Activated CD4-positive, alpha-beta T cell treated with anti-CD3 and anti-CD28 coated beads for 36 hours (primary cell): ENCODE data around the gene CYP39A1. TPM values are rescaled to one million over a fixed set of nuclear protein-coding genes. Genes with fewer than 3 reads are reported as not detected.
"Not testable (repeated sequence)": the region's sequence is repeated elsewhere in the genome, so short reads cannot be mapped to it uniquely, and the experiment has no call there.

Experiments used
- ATAC-seq: fragments of 200-7000 bp; cut with Tn5 transposase; one replicate; pipeline ENCODE4 v1.10.0; 2021; ENCODE audit warnings: mild to moderate bottlenecking, moderate library complexity
- CTCF ChIA-PET: fragments of 350-600 bp; sonication (Branson Sonifier 250); formaldehyde crosslinking; loops from one replicate; lab custom pipeline; 2021; ENCODE audit warnings: antibody characterized with exemption; lab: Charles Lee
- POLR2A ChIA-PET: fragments of 350-600 bp; sonication (Branson Sonifier 250); formaldehyde crosslinking; loops from one replicate; lab custom pipeline; 2021; ENCODE audit warnings: antibody characterized with exemption, inconsistent platforms; lab: Charles Lee
- DNase-seq: peaks from one replicate; pipeline ENCODE4 v3.0.0-alpha.2; 2020
- H3K27ac Mint-ChIP-seq: one replicate; pipeline ENCODE4 v1.8.0; 2021; ENCODE audit warnings: mixed read lengths
- H3K27me3 Mint-ChIP-seq: one replicate; pipeline ENCODE4 v1.8.0; 2021; ENCODE audit warnings: mixed read lengths
- H3K36me3 Mint-ChIP-seq: one replicate; pipeline ENCODE4 v1.8.0; 2021; ENCODE audit warnings: low read depth, mixed read lengths
- H3K4me1 Mint-ChIP-seq: one replicate; pipeline ENCODE4 v1.8.0; 2021; ENCODE audit warnings: mixed read lengths
- H3K4me3 Mint-ChIP-seq: one replicate; pipeline ENCODE4 v1.8.0; 2021; ENCODE audit warnings: mild to moderate bottlenecking, moderate library complexity, mixed read lengths
- H3K9me3 Mint-ChIP-seq: one replicate; pipeline ENCODE4 v1.8.0; 2021; ENCODE audit warnings: low read depth, mixed read lengths
- intact Hi-C, 2 experiments: fragments of 100-400 bp; cut with DNase I in 1 of 2; cut with micrococcal nuclease in 1 of 2; formaldehyde crosslinking; loops; one replicate each; pipeline versions ENCODE4 v1.14.2 to v1.15.1; 2022 to 2024; cut with DNase I, micrococcal nuclease
- total RNA-seq, 2 experiments: library from RNA; stranded (reverse); gene quantifications; one replicate each; pipeline ENCODE4 v1.2.3, GENCODE V29; 2021

CYP39A1 gene
- total RNA-seq, 2 experiments from 2014 or later, result not detected

- POLR2A ChIA-PET, result not testable (repeated sequence)
- peaks cover 19% of the 10 kb centered on the region for H3K4me1 Mint-ChIP-seq
Measured at GRCh38 chr6:46648108-46648507, 4.5 kb downstream of the CYP39A1 start.

GRCh38 chr6:46645265-46645664 lies 7.4 kb downstream of the CYP39A1 start:
- Mint-ChIP-seq H3K27me3 (peaks cover 23% of the 10 kb centered on the region), H3K36me3 (no peaks in the 10 kb centered on the region), H3K4me3 (no peak overlapping the region), H3K9me3 (no peaks in the 10 kb centered on the region), H3K27ac (no peak overlapping the region), H3K4me1 (peaks cover 16% of the 10 kb centered on the region)
- ChIA-PET POLR2A (no interaction called here), CTCF (interaction anchor here (0.7 kb wide), 1 partner anchor 10 kb away, joined by 3 read pairs; no protein-coding TSS in a partner anchor)
- ATAC-seq (no peak), DNase-seq (no peak)
- intact Hi-C loops, result no loop called here

More at GRCh38 chr6:46648108-46648507, 4.5 kb downstream of the CYP39A1 start:
- H3K27me3 Mint-ChIP-seq, result peaks cover 27% of the 10 kb centered on the region
- H3K4me3 Mint-ChIP-seq, H3K9me3 Mint-ChIP-seq, CTCF ChIA-PET, intact Hi-C loops, H3K27ac Mint-ChIP-seq, ATAC-seq, DNase-seq, H3K36me3 Mint-ChIP-seq: not testable (repeated sequence)

GRCh38 chr6:46642928-46643751 lies 9.5 kb downstream of the CYP39A1 start:
- no peak overlapping the region for H3K27ac Mint-ChIP-seq
- peaks cover 15% of the 10 kb centered on the region for H3K4me1 Mint-ChIP-seq
- peak; percentile 99 for ATAC-seq
- DNase-seq, result peak; percentile 12
- H3K36me3 Mint-ChIP-seq, result no peaks in the 10 kb centered on the region
- H3K27me3 Mint-ChIP-seq, result peaks cover 25% of the 10 kb centered on the region
- POLR2A ChIA-PET, result no interaction called here
- intact Hi-C loops, result loop anchor here (1.0 to 5.0 kb wide), 5 partner anchors 9 to 716 kb away; partner anchors contain the start of genes CYP39A1 (in 2 of the 2) and SLC25A27 (in 2 of the 2)
- CTCF ChIA-PET, result interaction anchor here (0.9 kb wide), 1 partner anchor 21 kb away, joined by 3 read pairs; no protein-coding TSS in a partner anchor
- no peak overlapping the region for H3K4me3 Mint-ChIP-seq
- no peaks in the 10 kb centered on the region for H3K9me3 Mint-ChIP-seq

GRCh38 chr6:46638650-46639049 lies 14.0 kb downstream of the CYP39A1 start:
- peaks cover 22% of the 10 kb centered on the region for H3K27me3 Mint-ChIP-seq
- H3K27ac Mint-ChIP-seq, result no peak overlapping the region

GRCh38 chr6:46637933-46638332 lies 14.7 kb downstream of the CYP39A1 start:
- H3K4me3 Mint-ChIP-seq, result no peak overlapping the region
- H3K9me3 Mint-ChIP-seq, result no peaks in the 10 kb centered on the region
- intact Hi-C loops, result no loop called here
- POLR2A ChIA-PET, result no interaction called here
- H3K4me1 Mint-ChIP-seq, result peaks cover 4% of the 10 kb centered on the region
- CTCF ChIA-PET, result interaction anchor here (0.6 kb wide), 1 partner anchor 72 kb away, joined by 4 read pairs; no protein-coding TSS in a partner anchor
- no peak for ATAC-seq
- DNase-seq, result no peak
- H3K36me3 Mint-ChIP-seq, result no peaks in the 10 kb centered on the region
- H3K27me3 Mint-ChIP-seq, result peaks cover 20% of the 10 kb centered on the region
- H3K27ac Mint-ChIP-seq, result no peak overlapping the region

More at GRCh38 chr6:46638650-46639049, 14.0 kb downstream of the CYP39A1 start:
- H3K4me3 Mint-ChIP-seq, result no peak overlapping the region
- intact Hi-C loops, result no loop called here
- ATAC-seq (no peak), DNase-seq (no peak)
- no peaks in the 10 kb centered on the region for H3K9me3 Mint-ChIP-seq
- H3K36me3 Mint-ChIP-seq, result no peaks in the 10 kb centered on the region
- ChIA-PET POLR2A (no interaction called here), CTCF (no interaction called here)
- peaks cover 11% of the 10 kb centered on the region for H3K4me1 Mint-ChIP-seq

- intact Hi-C loops, result no loop called here
- Mint-ChIP-seq H3K4me3 (no peak overlapping the region), H3K27me3 (peaks cover 16% of the 10 kb centered on the region), H3K36me3 (no peaks in the 10 kb centered on the region), H3K4me1 (no peaks in the 10 kb centered on the region), H3K27ac (no peak overlapping the region), H3K9me3 (no peaks in the 10 kb centered on the region)
- CTCF ChIA-PET, result no interaction called here
- POLR2A ChIA-PET, result no interaction called here
- DNase-seq (no peak), ATAC-seq (no peak)
Measured at GRCh38 chr6:46637145-46637544, 15.5 kb downstream of the CYP39A1 start.

GRCh38 chr6:46635462-46635861 lies 17.2 kb downstream of the CYP39A1 start:
- peaks cover 21% of the 10 kb centered on the region for H3K27me3 Mint-ChIP-seq
- ATAC-seq (no peak), DNase-seq (no peak)
- POLR2A ChIA-PET, result no interaction called here
- no peaks in the 10 kb centered on the region for H3K36me3 Mint-ChIP-seq
- intact Hi-C loops, result no loop called here
- H3K4me1 Mint-ChIP-seq, result no peaks in the 10 kb centered on the region
- H3K9me3 Mint-ChIP-seq, result no peaks in the 10 kb centered on the region
- H3K27ac Mint-ChIP-seq, result no peak overlapping the region
- CTCF ChIA-PET, result interaction anchor here (1.2 kb wide), 1 partner anchor 9 kb away, joined by 3 read pairs; no protein-coding TSS in a partner anchor
- H3K4me3 Mint-ChIP-seq, result no peak overlapping the region

GRCh38 chr6:46632053-46632452 lies 20.6 kb downstream of the CYP39A1 start:
- CTCF ChIA-PET, result no interaction called here
- ATAC-seq (no peak), DNase-seq (no peak)
- peaks cover 11% of the 10 kb centered on the region for H3K27me3 Mint-ChIP-seq
- intact Hi-C loops, result no loop called here
- POLR2A ChIA-PET, result no interaction called here
- no peak overlapping the region for H3K27ac Mint-ChIP-seq
- H3K36me3 Mint-ChIP-seq, result no peaks in the 10 kb centered on the region
- H3K9me3 Mint-ChIP-seq, result no peaks in the 10 kb centered on the region
- H3K4me3 Mint-ChIP-seq, result no peak overlapping the region
- no peaks in the 10 kb centered on the region for H3K4me1 Mint-ChIP-seq

GRCh38 chr6:46629691-46630090 lies 22.9 kb downstream of the CYP39A1 start:
- no peaks in the 10 kb centered on the region for H3K36me3 Mint-ChIP-seq
- H3K9me3 Mint-ChIP-seq, result no peaks in the 10 kb centered on the region
- peaks cover 9% of the 10 kb centered on the region for H3K27me3 Mint-ChIP-seq
- ATAC-seq, result no peak
- no peak overlapping the region for H3K27ac Mint-ChIP-seq
- ChIA-PET POLR2A (no interaction called here), CTCF (no interaction called here)
- no peak for DNase-seq
- intact Hi-C loops, result no loop called here
- H3K4me1 Mint-ChIP-seq, result peaks cover 4% of the 10 kb centered on the region
- H3K4me3 Mint-ChIP-seq, result no peak overlapping the region

GRCh38 chr6:46628976-46629375 lies 23.6 kb downstream of the CYP39A1 start:
- Mint-ChIP-seq H3K27me3 (peaks cover 12% of the 10 kb centered on the region), H3K4me1 (peaks cover 4% of the 10 kb centered on the region), H3K9me3 (no peaks in the 10 kb centered on the region), H3K36me3 (no peaks in the 10 kb centered on the region), H3K4me3 (no peak overlapping the region), H3K27ac (no peak overlapping the region)
- ChIA-PET POLR2A (no interaction called here), CTCF (interaction anchor here (0.6 kb wide), 1 partner anchor 266 kb away, joined by 3 read pairs; no protein-coding TSS in a partner anchor)
- ATAC-seq (no peak), DNase-seq (no peak)
- intact Hi-C loops, result no loop called here

GRCh38 chr6:46628498-46628897 lies 24.1 kb downstream of the CYP39A1 start:
- Mint-ChIP-seq H3K36me3 (no peaks in the 10 kb centered on the region), H3K27ac (no peak overlapping the region), H3K4me3 (no peak overlapping the region), H3K27me3 (peaks cover 16% of the 10 kb centered on the region), H3K4me1 (peaks cover 4% of the 10 kb centered on the region), H3K9me3 (no peaks in the 10 kb centered on the region)
- intact Hi-C loops, result no loop called here
- ChIA-PET POLR2A (no interaction called here), CTCF (interaction anchor here (0.6 kb wide), 1 partner anchor 266 kb away, joined by 3 read pairs; no protein-coding TSS in a partner anchor)
- DNase-seq (no peak), ATAC-seq (no peak)

GRCh38 chr6:46626976-46627375 lies 25.6 kb downstream of the CYP39A1 start:
- H3K27ac Mint-ChIP-seq, result no peak overlapping the region
- DNase-seq (no peak), ATAC-seq (no peak)
- intact Hi-C loops, result loop anchor here (1.0 to 2.0 kb wide), 5 partner anchors 16 to 537 kb away; no protein-coding TSS in a partner anchor
- H3K9me3 Mint-ChIP-seq, result no peaks in the 10 kb centered on the region
- H3K27me3 Mint-ChIP-seq, result peaks cover 23% of the 10 kb centered on the region
- H3K4me3 Mint-ChIP-seq, result no peak overlapping the region
- H3K36me3 Mint-ChIP-seq, result no peaks in the 10 kb centered on the region
- peaks cover 4% of the 10 kb centered on the region for H3K4me1 Mint-ChIP-seq
- ChIA-PET POLR2A (no interaction called here), CTCF (no interaction called here)
